ENCODE results near the gene CEACAM7. TPM values are rescaled to one million over a fixed set of nuclear protein-coding genes. Genes with fewer than 3 reads are reported as not detected.

The CEACAM7 gene
- total RNA-seq, 1 donor from 2014 or later, result 0.16 TPM

DNA sequence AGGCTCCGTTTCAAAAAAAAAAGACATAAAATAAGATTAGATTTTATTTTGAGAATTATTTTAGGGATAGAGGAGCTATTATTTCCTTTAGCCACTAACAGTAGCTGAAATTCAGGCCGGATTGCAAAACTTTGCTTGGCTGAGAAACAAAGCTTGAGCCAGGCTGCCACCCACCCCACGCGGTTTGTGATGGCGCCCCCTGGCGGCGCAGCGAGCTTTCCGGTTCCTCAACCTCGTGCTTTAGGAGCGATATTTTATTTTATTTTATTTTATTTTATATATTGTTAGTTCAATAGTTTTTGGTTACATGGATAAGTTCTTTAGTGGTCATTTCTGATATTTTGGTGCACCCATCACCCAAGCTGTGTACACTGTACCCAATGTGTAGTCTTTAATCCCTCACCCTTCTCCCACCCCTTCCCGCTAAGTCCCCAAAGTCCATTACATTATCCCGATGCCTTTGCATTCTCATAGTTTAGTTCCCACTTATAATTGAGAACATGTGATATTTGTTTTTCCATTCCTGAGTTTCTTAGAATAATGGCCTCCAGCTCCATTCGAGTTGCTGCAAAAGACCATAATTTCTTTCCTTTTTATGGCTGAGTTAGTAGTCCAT is 41.4 kb downstream of the CEACAM7 start:
- DNase-seq, result no peak
- H3K9me3 ChIP-seq (replicated peaks), result no peaks in the 10 kb centered on the region
- TF ChIP-seq, protein P1, sequence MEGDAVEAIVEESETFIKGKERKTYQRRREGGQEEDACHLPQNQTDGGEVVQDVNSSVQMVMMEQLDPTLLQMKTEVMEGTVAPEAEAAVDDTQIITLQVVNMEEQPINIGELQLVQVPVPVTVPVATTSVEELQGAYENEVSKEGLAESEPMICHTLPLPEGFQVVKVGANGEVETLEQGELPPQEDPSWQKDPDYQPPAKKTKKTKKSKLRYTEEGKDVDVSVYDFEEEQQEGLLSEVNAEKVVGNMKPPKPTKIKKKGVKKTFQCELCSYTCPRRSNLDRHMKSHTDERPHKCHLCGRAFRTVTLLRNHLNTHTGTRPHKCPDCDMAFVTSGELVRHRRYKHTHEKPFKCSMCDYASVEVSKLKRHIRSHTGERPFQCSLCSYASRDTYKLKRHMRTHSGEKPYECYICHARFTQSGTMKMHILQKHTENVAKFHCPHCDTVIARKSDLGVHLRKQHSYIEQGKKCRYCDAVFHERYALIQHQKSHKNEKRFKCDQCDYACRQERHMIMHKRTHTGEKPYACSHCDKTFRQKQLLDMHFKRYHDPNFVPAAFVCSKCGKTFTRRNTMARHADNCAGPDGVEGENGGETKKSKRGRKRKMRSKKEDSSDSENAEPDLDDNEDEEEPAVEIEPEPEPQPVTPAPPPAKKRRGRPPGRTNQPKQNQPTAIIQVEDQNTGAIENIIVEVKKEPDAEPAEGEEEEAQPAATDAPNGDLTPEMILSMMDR (IDR thresholded peaks at IDR 0.05; ENCODE audit: borderline replicate concordance), result peak; percentile 26
- H3K27me3 ChIP-seq (ENCODE audit: low read depth), result peaks cover 67% of the 10 kb centered on the region
- no peak overlapping the region for H3K27ac ChIP-seq (replicated peaks)
- H3K36me3 ChIP-seq, result no peaks in the 10 kb centered on the region
- H3K4me3 ChIP-seq, result no peak overlapping the region
- H3K4me1 ChIP-seq, result no peaks in the 10 kb centered on the region
- intact Hi-C loops (cut with micrococcal nuclease), result no loop called here

DNA sequence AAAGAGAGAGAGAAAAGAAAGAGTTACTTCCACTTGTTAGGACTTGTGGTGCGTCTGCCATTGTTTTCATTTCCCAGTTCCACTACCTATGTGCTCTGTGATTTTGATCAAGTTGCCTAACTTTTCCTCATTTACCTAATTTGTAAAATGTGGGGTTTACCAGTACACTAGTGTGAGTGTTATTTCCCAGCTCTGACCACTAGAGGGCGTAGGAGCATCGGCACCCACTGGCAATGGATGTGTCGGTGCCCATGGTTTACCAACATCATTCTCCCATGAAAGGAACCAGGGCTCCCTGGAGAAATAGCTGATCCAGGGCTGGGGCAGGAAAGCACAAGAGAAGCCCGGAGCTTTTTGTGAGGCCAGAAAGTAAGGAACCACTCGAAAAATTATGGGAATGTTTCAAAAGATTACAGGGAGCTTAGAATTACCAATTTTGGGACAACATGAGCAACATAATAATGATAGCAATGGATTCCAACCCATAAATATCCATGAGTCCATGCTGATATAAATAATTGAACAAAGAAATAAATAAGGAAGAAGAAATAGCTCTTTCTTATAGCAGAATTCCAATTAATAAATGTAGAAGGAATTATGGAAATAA is 46.1 kb downstream of the CEACAM7 start:
- H3K36me3 ChIP-seq, result no peaks in the 10 kb centered on the region
- TF ChIP-seq, protein P1 (IDR thresholded peaks at IDR 0.05; ENCODE audit: borderline replicate concordance), result peak; percentile 89
- intact Hi-C loops (cut with micrococcal nuclease), result no loop called here
- no peaks in the 10 kb centered on the region for H3K4me1 ChIP-seq
- H3K4me3 ChIP-seq, result no peak overlapping the region
- H3K27me3 ChIP-seq (ENCODE audit: low read depth), result peaks cover 67% of the 10 kb centered on the region
- H3K9me3 ChIP-seq (replicated peaks), result no peaks in the 10 kb centered on the region
- H3K27ac ChIP-seq (replicated peaks), result no peak overlapping the region
- DNase-seq, result no peak

DNA sequence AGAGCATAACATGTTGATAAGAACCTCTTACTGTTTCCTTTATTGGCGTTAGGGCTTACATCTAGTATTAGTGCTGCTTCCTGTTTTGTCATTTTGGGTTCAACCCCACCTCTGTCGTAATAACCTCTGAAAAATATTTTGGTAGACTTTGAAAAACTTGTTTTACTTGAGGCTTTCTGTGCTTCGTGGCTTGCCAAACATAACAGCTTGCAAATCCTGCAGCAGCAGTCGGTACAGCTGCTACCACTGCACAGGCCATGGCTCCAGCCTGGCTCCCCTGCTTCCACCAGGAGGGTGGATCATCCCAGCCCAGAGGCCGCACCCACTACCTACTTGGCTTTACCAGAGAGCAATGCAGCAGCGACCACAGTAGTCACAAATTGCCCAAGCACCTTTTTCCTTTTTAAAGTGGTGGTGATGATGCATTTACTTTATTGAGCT is 49.4 kb downstream of the CEACAM7 start:
- no peak for DNase-seq
- Histone ChIP-seq H3K4me3 (no peak overlapping the region), H3K9me3 (replicated peaks) (peaks cover 5% of the 10 kb centered on the region), H3K27me3 (ENCODE audit: low read depth) (peaks cover 79% of the 10 kb centered on the region), H3K4me1 (no peaks in the 10 kb centered on the region), H3K27ac (replicated peaks) (no peak overlapping the region), H3K36me3 (no peaks in the 10 kb centered on the region)
- intact Hi-C loops (cut with micrococcal nuclease), result no loop called here
- TF ChIP-seq, protein P1 (IDR thresholded peaks at IDR 0.05; ENCODE audit: borderline replicate concordance), result no peak

DNA sequence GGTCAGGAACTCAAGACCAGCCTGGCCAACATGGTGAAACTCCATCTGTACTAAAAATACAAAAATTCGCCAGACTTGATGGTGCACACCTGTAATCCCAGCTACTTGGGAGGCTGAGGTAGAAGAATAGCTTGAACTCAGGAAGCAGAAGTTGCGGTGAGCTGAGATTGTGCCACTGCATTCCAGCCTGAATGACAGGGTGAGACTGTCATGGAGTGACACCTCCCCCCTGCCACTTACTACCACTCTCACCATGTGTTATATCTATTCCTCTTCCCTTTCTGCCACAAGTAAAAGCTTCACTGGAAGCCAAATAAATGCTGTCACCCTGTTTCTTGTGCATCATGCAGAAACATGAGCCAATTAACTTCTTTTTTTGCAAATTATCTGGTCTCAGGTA is 50.6 kb downstream of the CEACAM7 start:
- H3K36me3 ChIP-seq, result no peaks in the 10 kb centered on the region
- intact Hi-C loops (cut with micrococcal nuclease), result no loop called here
- H3K27ac ChIP-seq (replicated peaks), result no peak overlapping the region
- H3K27me3 ChIP-seq (ENCODE audit: low read depth), result peaks cover 80% of the 10 kb centered on the region
- TF ChIP-seq, protein P1 (IDR thresholded peaks at IDR 0.05; ENCODE audit: borderline replicate concordance), result no peak
- no peak for DNase-seq
- H3K4me1 ChIP-seq, result no peaks in the 10 kb centered on the region
- no peak overlapping the region for H3K4me3 ChIP-seq
- peaks cover 12% of the 10 kb centered on the region for H3K9me3 ChIP-seq (replicated peaks)

DNA sequence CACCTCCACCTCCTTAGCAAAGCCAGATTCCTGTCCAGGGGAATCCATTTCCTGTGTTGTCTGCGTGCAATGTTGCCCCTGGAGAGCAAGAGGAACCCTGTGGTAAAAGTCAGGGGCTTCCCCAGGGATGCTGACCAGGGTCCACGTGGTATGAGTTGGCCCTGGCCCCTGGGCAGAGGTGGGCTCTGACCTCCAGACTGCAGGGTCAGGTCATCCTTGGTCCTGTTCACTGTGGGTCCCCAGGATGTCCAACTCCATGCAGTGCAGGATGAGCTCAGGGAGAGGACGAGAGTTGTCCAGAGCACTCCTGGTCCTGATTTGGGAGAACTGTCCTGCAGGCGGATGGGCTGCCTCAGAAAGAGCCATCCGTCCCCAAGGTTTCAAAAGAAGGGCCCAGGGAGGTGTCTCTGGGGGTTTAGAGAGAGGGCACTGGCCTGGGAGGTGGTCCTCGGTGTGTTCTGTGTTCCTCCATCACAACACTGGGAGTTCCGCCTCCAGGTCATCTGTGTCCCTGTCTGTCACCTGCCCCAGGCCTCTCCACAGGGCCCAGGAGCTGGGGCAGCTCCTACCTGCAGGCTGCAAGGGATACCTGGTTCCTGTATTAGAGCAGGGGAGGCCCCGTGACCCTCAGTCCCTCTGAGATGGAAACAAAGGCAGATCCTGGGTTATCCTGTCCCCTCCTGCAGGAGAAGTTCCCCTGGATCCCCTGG is 59.9 kb downstream of the CEACAM7 start:
- intact Hi-C loops (cut with micrococcal nuclease), result no loop called here
- Histone ChIP-seq H3K4me3 (no peak overlapping the region), H3K27me3 (ENCODE audit: low read depth) (peaks cover 52% of the 10 kb centered on the region), H3K27ac (replicated peaks) (no peak overlapping the region), H3K9me3 (replicated peaks) (peaks cover 23% of the 10 kb centered on the region), H3K36me3 (no peaks in the 10 kb centered on the region), H3K4me1 (no peaks in the 10 kb centered on the region)
- no peak for DNase-seq
- TF ChIP-seq, protein P1 (IDR thresholded peaks at IDR 0.05; ENCODE audit: borderline replicate concordance), result no peak

All from left ventricle myocardium inferior (tissue), 1 donor.